SU-DHL-6 (cell line): ENCODE results near the gene TBC1D22A.

Experiments
- EZH2phosphoT487 ChIP-seq: fragments of 200-600 bp; sonication (generic), shearing (Covaris generic); conservative IDR thresholded peaks from 2 replicates; pipeline ENCODE4 v1.6.1; 2018; ENCODE audit warnings: mild to moderate bottlenecking, antibody characterized with exemption, low read length, moderate library complexity, mixed read lengths
- TF ChIP-seq, protein P1 (sequence below): fragments of 200-600 bp; sonication (generic); IDR thresholded peaks from one replicate; pipeline ENCODE4 v1.5.1; 2017; ENCODE audit warnings: antibody characterized with exemption, mild to moderate bottlenecking, low read length, moderate library complexity; ENCODE audit not compliant: insufficient read depth, poor library complexity, severe bottlenecking

DNA sequence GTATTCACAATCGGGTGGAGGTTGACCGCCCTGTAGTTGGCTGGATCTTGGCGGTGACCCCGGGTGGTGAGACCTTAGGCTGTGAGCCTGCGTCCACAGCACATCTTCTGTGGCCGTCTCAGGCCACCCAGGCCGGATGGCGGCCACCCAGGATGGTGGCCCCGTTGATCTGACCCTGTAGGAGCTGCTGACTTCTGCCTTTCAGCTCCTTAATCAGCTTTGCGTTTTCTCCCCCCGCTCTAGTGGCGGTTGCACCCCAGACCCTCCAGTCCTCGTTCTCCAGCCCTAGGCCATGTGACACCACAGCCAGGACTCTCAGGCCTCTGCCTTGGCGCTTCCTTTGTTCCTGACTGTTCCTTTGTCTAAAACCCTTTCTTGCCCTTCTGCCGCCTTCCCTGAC, 244.0 kb downstream of the TBC1D22A start:
- no peak for TF ChIP-seq EZH2phosphoT487
- TF ChIP-seq, protein P1, sequence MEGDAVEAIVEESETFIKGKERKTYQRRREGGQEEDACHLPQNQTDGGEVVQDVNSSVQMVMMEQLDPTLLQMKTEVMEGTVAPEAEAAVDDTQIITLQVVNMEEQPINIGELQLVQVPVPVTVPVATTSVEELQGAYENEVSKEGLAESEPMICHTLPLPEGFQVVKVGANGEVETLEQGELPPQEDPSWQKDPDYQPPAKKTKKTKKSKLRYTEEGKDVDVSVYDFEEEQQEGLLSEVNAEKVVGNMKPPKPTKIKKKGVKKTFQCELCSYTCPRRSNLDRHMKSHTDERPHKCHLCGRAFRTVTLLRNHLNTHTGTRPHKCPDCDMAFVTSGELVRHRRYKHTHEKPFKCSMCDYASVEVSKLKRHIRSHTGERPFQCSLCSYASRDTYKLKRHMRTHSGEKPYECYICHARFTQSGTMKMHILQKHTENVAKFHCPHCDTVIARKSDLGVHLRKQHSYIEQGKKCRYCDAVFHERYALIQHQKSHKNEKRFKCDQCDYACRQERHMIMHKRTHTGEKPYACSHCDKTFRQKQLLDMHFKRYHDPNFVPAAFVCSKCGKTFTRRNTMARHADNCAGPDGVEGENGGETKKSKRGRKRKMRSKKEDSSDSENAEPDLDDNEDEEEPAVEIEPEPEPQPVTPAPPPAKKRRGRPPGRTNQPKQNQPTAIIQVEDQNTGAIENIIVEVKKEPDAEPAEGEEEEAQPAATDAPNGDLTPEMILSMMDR, result no peak
